K562 (cell line): ENCODE measurements around the gene KCTD15. TPM values are rescaled to one million over a fixed set of nuclear protein-coding genes. Genes with fewer than 3 reads are reported as not detected.
A peak's percentile ranks its signal among the peaks of the same experiment; 100 is the strongest.

Source experiments
- ATAC-seq: fragments of 200-7000 bp; cut with Tn5 transposase; 3 replicates; pipeline ENCODE4 v1.9.1; 2020; ENCODE audit warnings: moderate library complexity
- BruUV-seq: library from RNA; stranded (reverse); fragments of 400-500 nt; replicated peaks from 2 replicates; lab custom pipeline; 2021; lab: Mats Ljungman, UMichigan
- CTCF ChIA-PET: fragments of 300-600 bp; formaldehyde crosslinking; extraction: SDS; loops from one replicate; lab custom pipeline; 2021; ENCODE audit warnings: low intra/inter-chr PET ratio; lab: Yijun Ruan, JAX
- POLR2A ChIA-PET: fragments of 300-600, 350-650 bp; sonication (Branson Sonifier 250); formaldehyde crosslinking; extraction: SDS; loops from one replicate; lab custom pipeline; 2021; ENCODE audit warnings: antibody characterized with exemption, inconsistent platforms; lab: Yijun Ruan, JAX
- DNase-seq, 4 experiments: peaks; one replicate each; pipeline versions ENCODE4 v3.0.0 to v3.0.0-alpha.2; 2011 to 2018; ENCODE audit warnings: low spot score in 3 of 4, mixed read lengths in 3 of 4; ENCODE audit errors: extremely low read depth in 1 of 4
- FAIRE-seq: peaks from 2 replicates; lab custom pipeline; 2011; peaks lifted over from hg19 to GRCh38; lab: Jason Lieb, UNC
- H2AFZ ChIP-seq: 2 replicates; pipeline ENCODE4 v1.6.0; 2011; ENCODE audit warnings: low read depth, low read length, control low read depth, inconsistent platforms
- H3K27ac ChIP-seq: fragments of 200-600 bp; 3 replicates; pipeline ENCODE4 v1.8.0; 2011; ENCODE audit warnings: low read depth, mild to moderate bottlenecking, control low read depth, inconsistent platforms, low read length, moderate library complexity, mixed read lengths; ENCODE audit errors: extremely low read depth
- H3K27me3 ChIP-seq, 2 experiments: fragments of 300-600 bp in 1 of 2; 2 replicates in 1 of 2; 3 replicates in 1 of 2; pipeline versions ENCODE4 v1.6.0 to v1.8.0; 2011; ENCODE audit warnings: inconsistent platforms in 2 of 2, low read length in 2 of 2, mild to moderate bottlenecking in 1 of 2, mixed read lengths in 1 of 2, moderate library complexity in 1 of 2; ENCODE audit not compliant: control insufficient read depth in 2 of 2, insufficient read depth in 2 of 2
- H3K36me3 ChIP-seq: fragments of 300-600 bp; 3 replicates; pipeline ENCODE4 v1.8.0; 2011; ENCODE audit warnings: mild to moderate bottlenecking, low read length, inconsistent platforms; ENCODE audit not compliant: control insufficient read depth, insufficient read depth
- H3K4me1 ChIP-seq, 2 experiments: fragments of 200-600 bp in 1 of 2; replicated peaks in 1 of 2; 2 replicates in 1 of 2; 3 replicates in 1 of 2; pipeline versions ENCODE4 v1.5.1 to v1.8.0; 2011; ENCODE audit warnings: inconsistent platforms in 2 of 2, low read length in 2 of 2, mild to moderate bottlenecking in 1 of 2, mixed read lengths in 1 of 2, moderate library complexity in 1 of 2; ENCODE audit not compliant: control insufficient read depth in 2 of 2, insufficient read depth in 2 of 2
- H3K4me2 ChIP-seq: 2 replicates; pipeline ENCODE4 v1.6.1; 2011; ENCODE audit warnings: low read length, control low read depth, inconsistent platforms, mixed read lengths; ENCODE audit not compliant: insufficient read depth
- H3K4me3 ChIP-seq: fragments of 200-600 bp; sonication (generic), shearing (Covaris generic); 2 replicates; pipeline ENCODE4 v1.5.1; 2016; ENCODE audit warnings: control low read depth, inconsistent platforms
- H3K79me2 ChIP-seq: fragments of 200-600 bp; 3 replicates; pipeline ENCODE4 v1.8.0; 2011; ENCODE audit warnings: low read length, inconsistent platforms; ENCODE audit not compliant: control insufficient read depth, insufficient read depth
- H3K9ac ChIP-seq, 2 experiments: 2 replicates each; pipeline versions ENCODE4 v1.6.0 to v1.6.1; 2011; ENCODE audit warnings: low read depth in 2 of 2, low read length in 2 of 2, control low read depth in 1 of 2, inconsistent platforms in 1 of 2, mild to moderate bottlenecking in 1 of 2, mixed read lengths in 1 of 2; ENCODE audit not compliant: insufficient read depth in 1 of 2
- H3K9me1 ChIP-seq: one replicate; pipeline ENCODE4 v1.6.0; 2011; ENCODE audit warnings: inconsistent platforms, mild to moderate bottlenecking, low read length, moderate library complexity; ENCODE audit not compliant: control insufficient read depth, insufficient read depth
- H3K9me3 ChIP-seq: replicated peaks from 2 replicates; pipeline ENCODE4 v1.5.1; 2011; ENCODE audit warnings: low read depth, low read length, inconsistent platforms; ENCODE audit not compliant: control insufficient read depth, insufficient read depth
- H4K20me1 ChIP-seq: replicated peaks from 2 replicates; pipeline ENCODE4 v1.6.1; 2011; ENCODE audit warnings: low read length, inconsistent platforms, mixed read lengths; ENCODE audit not compliant: control insufficient read depth, insufficient read depth
- CXXC5 ChIP-seq: fragments of 250-450 bp; sonication (Bioruptor Pico); IDR thresholded peaks from 2 replicates; pipeline ENCODE4 v1.8.0; 2022; ENCODE audit warnings: inconsistent platforms, mild to moderate bottlenecking, moderate library complexity
- SRSF3 ChIP-seq: fragments of 200-400 bp; formaldehyde crosslinking; IDR thresholded peaks from 2 replicates; pipeline ENCODE4 v1.6.1; 2016; ENCODE audit warnings: mild to moderate bottlenecking, low read length, moderate library complexity; ENCODE audit not compliant: insufficient read depth
- ZKSCAN8 ChIP-seq: fragments of 200-800 bp; sonication (Bioruptor generic); IDR thresholded peaks from 2 replicates; pipeline ENCODE4 v1.6.1; 2016; ENCODE audit warnings: missing genetic modification characterization, missing compliant biosample characterization
- ZNF274 ChIP-seq: IDR thresholded peaks from 2 replicates; pipeline ENCODE4 v1.6.1; 2011; ENCODE audit warnings: low read depth, mild to moderate bottlenecking, low read length, moderate library complexity, borderline replicate concordance
- ZNF699 ChIP-seq: fragments of 250-450 bp; sonication (Bioruptor Pico); IDR thresholded peaks from 2 replicates; pipeline ENCODE4 v1.8.0; 2021; ENCODE audit warnings: mild to moderate bottlenecking, moderate library complexity; ENCODE audit not compliant: insufficient replicate concordance
- ZSCAN32 ChIP-seq: fragments of 450-650 bp; formaldehyde crosslinking; IDR thresholded peaks from 2 replicates; pipeline ENCODE4 v1.4.0; 2020; ENCODE audit warnings: mild to moderate bottlenecking, moderate library complexity
- WGBS: fragments of 100-300 bp; shearing (Covaris generic); methylation state at CpG from one replicate; pipeline ENCODE4 v1.1.6; 2016; ENCODE audit warnings: low coverage, mixed read lengths; ENCODE audit not compliant: insufficient coverage; ENCODE audit errors: missing lambda C conversion rate; 5-methylcytosine and 5-hydroxymethylcytosine counted together
- in situ Hi-C: fragments of 300-500 bp; cut with MboI; formaldehyde crosslinking; loops from 4 replicates; pipeline ENCODE4 v1.15.0; 2018; ENCODE audit warnings: inconsistent platforms, mixed read lengths
- intact Hi-C: fragments of 100-400 bp; cut with micrococcal nuclease; formaldehyde crosslinking; loops from 2 replicates; pipeline ENCODE4 v1.14.2; 2022
- polyA plus RNA-seq, 8 experiments: library from polyadenylated mRNA; depleted of rRNA in 4 of 8; stranded (reverse) in 5 of 8; unstranded in 3 of 8; fragments of >200 nt; fragmentation: Nextera tagmentation in 2 of 8; fragmentation: Illumina TruSeq in 1 of 8; extraction: Ambion mirVana in 2 of 8; extraction: Trizol in 1 of 8; gene quantifications; 2 replicates each; pipeline versions ENCODE4 v1.2.1 to v1.2.3, GENCODE V29; 2011 to 2014; ENCODE audit warnings: inconsistent platforms in 1 of 8, missing spikeins in 1 of 8
- total RNA-seq, 7 experiments: library from RNA; depleted of rRNA in 6 of 7; stranded (reverse); fragments of >200 nt in 6 of 7; fragmentation: Illumina TruSeq in 2 of 7; extraction: Trizol in 2 of 7; gene quantifications; 2 replicates each; pipeline versions ENCODE4 v1.2.1 to v1.2.3, GENCODE V29; 2011 to 2021; ENCODE audit warnings: low replicate concordance in 1 of 7
- TF ChIP-seq, protein P1 (sequence below), 3 experiments: IDR thresholded peaks in 2 of 3; conservative IDR thresholded peaks in 1 of 3; 2 replicates each; pipeline ENCODE4 v1.5.1; 2011 to 2012; ENCODE audit warnings: low read length in 3 of 3, mild to moderate bottlenecking in 3 of 3, control low read depth in 2 of 3, improper control_type of control experiment in 1 of 3, inconsistent platforms in 1 of 3, low read depth in 1 of 3, mixed read lengths in 1 of 3, moderate library complexity in 1 of 3; ENCODE audit not compliant: insufficient read depth in 2 of 3

KCTD15 gene
- total and polyA plus RNA-seq, 9 of the 15 experiments (the other 6 are each of a cell fraction or from before 2014, with no cell fraction given): 1.7 to 49.0 (median 11.8) TPM

DNA sequence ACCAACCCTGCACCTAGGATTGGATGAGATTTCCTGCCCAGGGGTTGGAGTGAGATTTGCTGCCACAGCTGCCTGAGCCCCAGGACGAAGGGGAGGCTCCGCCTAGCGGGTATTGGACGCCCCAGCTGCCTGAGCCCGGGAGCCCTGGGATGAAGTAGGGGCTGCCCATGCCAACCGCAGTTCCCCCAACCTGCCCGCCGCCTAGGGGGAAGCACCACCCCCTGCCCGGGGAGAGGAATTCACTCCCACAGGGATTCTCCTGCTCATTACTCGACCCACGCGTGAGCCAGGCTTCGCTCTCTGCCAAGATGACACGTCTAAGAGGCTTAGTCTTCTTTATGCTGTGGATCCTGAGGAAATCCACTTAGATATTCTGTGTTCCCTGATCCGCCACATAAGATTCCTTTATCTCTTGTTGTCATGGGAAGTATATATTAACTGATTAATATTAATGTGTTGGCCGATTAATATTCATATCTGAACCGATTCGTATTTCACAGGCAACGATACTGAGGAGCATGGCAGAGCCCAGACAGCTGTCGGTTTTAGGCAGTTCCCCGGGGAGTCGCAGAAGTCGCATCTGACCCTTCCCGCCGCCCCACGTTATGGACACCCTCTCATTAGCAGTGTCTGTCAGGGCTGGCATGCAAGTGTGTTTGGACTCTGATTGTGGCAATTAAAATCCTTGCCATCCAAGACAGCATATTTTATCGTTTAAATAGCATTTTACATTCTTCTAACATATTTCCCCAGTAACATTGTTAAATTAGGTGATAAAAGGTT is 44.5 kb upstream of the KCTD15 start (continued):
- TF ChIP-seq, protein P1, sequence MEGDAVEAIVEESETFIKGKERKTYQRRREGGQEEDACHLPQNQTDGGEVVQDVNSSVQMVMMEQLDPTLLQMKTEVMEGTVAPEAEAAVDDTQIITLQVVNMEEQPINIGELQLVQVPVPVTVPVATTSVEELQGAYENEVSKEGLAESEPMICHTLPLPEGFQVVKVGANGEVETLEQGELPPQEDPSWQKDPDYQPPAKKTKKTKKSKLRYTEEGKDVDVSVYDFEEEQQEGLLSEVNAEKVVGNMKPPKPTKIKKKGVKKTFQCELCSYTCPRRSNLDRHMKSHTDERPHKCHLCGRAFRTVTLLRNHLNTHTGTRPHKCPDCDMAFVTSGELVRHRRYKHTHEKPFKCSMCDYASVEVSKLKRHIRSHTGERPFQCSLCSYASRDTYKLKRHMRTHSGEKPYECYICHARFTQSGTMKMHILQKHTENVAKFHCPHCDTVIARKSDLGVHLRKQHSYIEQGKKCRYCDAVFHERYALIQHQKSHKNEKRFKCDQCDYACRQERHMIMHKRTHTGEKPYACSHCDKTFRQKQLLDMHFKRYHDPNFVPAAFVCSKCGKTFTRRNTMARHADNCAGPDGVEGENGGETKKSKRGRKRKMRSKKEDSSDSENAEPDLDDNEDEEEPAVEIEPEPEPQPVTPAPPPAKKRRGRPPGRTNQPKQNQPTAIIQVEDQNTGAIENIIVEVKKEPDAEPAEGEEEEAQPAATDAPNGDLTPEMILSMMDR (IDR thresholded peaks at IDR 0.05 in 2 of 3, conservative IDR thresholded peaks at IDR 0.05 in 1 of 3; ENCODE audit: insufficient read depth in 2 of 3, low read depth in 1 of 3, low read length in 3 of 3): 0 out of 6 replicates have a peak, but pooled peaks have one; percentile 2 to 19 (median 9)

DNA sequence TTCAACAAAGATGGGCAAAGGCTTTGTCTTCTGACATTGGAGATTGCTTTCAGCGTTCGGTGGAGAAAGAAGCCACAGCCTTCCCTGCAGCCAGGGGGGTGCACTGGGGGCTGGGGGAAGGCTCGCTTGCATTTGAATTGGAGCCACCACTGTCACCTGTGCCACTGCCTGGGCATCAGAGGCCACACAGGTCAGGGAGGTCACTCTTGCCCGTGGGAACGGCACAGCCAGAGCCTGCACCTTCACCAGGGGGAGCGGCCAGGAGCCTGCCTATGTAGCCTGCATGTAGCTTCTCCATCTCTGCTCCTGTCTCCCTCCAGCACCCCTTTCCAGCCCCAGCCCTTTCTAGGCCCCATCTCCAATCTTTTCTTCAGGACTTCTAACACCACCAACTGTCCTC is 43.7 kb upstream of the KCTD15 start:
- no peak for FAIRE-seq
- Histone ChIP-seq H3K27ac (no peak overlapping the region), H3K4me3 (no peak overlapping the region), H3K9me3 (no peaks in the 10 kb centered on the region), H2AFZ (no peak overlapping the region), H3K9me1 (no peaks in the 10 kb centered on the region), H3K36me3 (no peaks in the 10 kb centered on the region), H3K4me1 (no peaks in the 10 kb centered on the region), H3K9ac (no peak overlapping the region), H4K20me1 (no peaks in the 10 kb centered on the region; the same call in 1 of the 2 replicates), H3K79me2 (no peaks in the 10 kb centered on the region), H3K4me2 (no peak overlapping the region), H3K27me3 (peaks cover 2 to 43% of the 10 kb centered on the region in 2 experiments; a peak in 4 of 5 replicates)
- DNase-seq: no peak
- no peak for TF ChIP-seq ZNF699 (CRISPR knock-in tag)
- no peak for TF ChIP-seq CXXC5 (CRISPR knock-in tag)
- no peak for TF ChIP-seq ZKSCAN8
- no peak for TF ChIP-seq SRSF3
- TF ChIP-seq ZNF274: no peak
- TF ChIP-seq ZSCAN32: no peak
- 6% methylated on average over 6 of the region's 6 CpGs for WGBS
- BruUV-seq: no TSS peak
- in situ Hi-C loops: no loop called here
- CTCF ChIA-PET: no interaction called here
- no peak for ATAC-seq
- intact Hi-C loops: no loop called here
- POLR2A ChIA-PET: no interaction called here
